Measurements from ENCODE around the gene MAP4K4.
A peak's percentile ranks its signal among the peaks of the same experiment; 100 is the strongest.

MAP4K4 gene

GRCh38 chr2:101693991-101694588 lies 3.4 kb upstream of the MAP4K4 start:
- no peak for DNase-seq

DNA sequence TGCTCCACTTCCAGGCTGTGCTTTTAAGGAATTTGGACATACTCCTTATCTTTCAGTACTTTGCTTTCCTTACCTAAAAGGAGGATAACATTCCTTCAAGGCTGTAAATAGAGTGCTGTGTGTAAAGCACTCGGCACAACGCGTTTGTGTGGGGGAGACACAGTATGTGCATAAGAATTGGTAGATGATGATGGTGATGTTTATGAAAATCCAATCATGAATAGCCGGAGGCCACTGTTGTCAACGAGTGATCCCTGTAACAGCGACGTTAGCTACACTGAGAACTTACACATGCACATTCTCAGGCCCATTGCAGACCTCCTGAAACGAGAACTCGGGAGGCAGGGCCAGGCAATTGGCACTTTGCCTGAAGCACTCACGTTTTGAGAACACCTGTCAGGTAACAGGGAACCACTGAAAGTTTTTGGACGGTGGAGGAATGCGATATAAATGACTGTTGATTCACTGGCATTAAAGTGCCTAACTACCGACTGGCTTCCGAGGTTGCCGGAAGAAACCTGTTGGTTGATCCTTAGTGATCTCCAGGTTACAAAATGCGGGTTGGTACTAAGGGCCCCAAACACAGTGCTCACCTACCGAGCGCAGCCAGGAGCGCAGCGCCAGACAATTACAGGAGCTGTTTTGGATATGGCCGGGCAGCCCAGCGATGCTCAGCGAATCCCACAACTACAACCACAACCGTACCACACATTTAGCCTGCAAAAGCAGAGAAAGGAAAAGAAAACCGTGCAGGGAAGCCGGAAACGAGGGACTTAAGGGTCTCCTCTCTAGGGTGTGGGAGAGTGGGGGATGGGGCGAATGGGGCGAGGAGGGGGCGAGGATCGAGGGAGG lies 1.0 kb upstream of the MAP4K4 start:
- DNase-seq, result peak in 1 of 2 experiments; percentile 29

DNA sequence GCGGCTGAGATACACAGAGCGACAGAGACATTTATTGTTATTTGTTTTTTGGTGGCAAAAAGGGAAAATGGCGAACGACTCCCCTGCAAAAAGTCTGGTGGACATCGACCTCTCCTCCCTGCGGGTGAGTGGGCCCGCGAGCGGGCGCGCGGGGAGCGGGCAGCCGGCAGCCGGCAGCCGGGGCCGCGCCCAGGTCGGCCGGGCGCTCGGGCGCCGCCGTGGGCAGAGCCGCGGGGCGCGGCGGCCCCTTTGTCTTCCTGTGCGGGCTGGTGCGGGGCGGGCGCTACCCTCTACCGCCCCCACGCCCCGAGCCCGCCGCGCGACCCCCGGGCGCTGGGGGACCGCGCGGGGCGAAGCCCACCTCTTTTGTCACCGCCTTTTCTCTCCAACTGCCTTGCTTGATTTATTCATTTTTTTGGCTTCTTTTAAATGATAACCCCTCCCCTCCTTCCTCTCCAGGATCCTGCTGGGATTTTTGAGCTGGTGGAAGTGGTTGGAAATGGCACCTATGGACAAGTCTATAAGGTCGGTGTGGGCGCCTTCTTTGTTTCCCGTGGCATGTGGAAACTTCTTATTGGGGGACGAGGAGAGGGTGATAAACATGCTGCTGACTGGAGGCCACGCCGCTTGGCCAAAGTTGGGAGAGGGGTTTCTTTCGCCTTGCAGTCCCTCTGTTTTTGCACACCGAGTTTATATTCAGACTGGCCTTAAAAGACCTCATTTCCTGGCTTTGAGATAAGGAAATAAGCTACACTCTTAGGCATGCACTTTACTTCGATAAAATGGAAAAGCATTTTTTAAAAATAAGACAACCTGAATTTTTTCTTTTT lies 722 bp downstream of the MAP4K4 start:
- DNase-seq, result peak; percentile 47 to 62

DNA sequence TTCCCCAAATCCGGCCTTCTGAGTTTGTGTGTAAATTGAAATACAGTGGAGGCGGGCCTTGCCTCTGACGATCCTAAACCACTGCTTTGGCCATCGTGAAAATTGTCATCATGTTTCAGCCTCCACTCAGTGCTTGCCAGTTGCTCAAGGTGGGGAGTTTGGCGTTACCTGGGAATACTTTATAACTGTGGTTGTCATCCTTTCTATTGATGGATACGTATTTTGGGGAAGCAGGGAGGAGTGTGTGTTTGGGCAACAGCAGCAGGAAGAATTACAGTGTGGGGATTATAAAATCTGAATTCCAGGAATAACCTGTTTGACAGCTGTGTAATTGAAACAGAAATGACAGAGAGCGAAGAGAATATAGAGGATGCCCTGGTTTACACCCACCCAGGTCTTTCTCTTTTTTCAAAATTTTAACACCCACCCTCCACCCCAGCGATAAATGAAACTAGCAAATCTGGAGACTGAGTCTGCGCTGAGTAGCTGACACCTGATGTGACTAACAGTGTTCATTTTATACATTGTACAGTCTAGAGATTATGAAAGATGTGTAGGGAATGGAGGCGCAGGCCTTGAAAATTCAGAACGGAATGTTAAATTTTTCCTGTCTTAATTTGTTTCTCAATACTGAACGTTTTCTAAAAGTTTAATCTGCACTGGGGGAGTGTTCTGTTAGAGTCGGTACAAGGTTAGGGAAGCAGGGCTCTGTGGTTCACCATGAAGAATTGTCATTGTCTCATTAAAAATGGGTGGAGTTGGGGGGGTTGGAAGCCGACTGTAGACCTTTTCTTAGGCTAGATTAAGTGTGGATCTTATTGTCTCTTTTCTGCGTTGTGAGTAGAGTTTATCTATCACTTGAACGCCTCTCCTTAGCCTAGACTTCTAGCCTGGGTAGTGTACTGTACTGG lies 1.6 kb downstream of the MAP4K4 start:
- DNase-seq, result peak in 1 of 2 experiments; percentile 37

GRCh38 chr2:101699755-101700461 lies 2.4 kb downstream of the MAP4K4 start:
- peak in 1 of 2 experiments; percentile 31 for DNase-seq

DNA sequence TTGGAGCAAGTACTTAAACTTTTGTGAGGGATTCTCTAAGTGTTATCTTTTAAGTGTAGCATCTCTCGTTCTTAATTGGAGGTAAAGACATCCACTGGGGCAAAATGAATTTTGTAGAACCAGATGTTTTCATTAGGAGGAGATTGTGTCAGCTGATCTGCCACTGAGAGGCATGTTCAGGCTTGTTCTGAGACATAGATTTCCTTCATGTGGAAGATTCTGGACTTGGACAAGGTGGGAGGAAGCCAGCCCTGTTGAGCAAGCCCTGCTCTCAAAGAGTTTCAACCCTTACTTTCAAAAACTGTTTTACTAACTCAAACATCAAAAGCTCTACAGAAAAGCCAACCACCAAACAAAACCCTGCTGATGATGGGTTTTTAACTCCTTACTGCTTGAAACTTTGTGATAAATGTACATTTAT lies 6.5 kb downstream of the MAP4K4 start:
- DNase-seq, result no peak

DNA sequence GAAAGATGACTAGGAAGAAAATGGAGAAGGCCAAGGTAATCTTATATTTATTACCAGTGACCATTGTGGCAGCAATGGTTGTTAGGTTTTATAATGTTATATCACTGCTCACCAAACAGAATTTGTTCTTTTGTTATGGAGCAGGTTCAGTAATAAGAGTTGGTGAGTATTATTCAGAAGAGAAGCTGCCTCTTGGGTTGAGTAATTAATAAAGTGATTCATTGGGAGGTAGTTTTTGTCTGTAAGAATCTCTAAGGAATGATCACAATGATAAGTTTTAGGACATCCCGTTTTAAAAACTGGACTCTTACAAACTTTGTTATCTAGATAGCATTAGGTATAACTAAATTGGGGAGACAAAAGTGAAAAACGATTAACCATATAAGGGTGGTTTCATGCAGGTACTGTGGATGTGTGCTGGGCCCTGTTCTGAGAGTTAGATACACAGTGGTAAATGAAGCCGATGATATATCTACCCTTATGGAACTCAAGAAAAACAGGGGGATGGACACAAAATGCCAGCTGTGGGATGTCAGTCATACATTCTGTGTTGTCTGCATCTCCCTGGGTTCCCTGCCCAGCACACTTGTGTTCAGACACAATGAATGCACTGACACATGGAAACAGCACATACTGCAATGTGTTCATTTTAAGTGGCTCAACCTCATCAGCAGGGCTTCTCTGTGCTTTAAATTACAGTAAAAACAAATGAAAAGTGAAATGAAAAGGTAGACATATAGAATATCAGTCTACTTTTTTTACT lies 7.5 kb downstream of the MAP4K4 start:
- DNase-seq, result no peak

DNA sequence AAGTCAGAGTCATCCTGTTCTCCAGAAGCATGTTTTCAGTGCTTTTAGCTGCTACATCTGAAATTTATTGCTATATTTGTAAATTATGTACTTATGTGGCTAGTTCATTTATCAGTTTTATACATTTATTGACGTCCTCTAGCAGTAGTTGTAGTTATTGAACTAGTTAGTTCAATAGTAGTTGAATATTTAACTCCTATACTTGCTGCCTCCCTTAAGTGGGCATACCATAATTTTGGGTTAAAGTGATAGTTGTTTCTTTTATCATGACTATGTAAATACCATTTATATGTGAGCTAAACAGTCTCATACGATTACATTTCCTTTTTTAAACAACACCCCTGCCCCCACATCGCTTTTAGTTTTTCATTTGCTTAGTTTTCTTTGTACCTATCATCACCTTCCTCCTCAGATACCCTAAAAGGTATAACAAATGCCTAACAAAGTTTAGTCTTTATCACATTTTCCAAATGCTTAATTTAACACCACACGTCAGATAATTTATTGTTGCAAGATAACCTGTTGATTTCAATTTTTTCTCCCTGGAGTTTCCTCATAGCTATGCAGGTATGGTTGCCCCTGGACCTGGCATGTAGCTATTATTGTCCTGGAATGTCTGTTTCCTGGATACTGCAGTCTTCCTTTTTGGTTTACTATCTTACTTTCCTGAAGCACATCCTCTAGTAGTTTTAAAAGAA lies 8.8 kb downstream of the MAP4K4 start:
- DNase-seq, result no peak

DNA sequence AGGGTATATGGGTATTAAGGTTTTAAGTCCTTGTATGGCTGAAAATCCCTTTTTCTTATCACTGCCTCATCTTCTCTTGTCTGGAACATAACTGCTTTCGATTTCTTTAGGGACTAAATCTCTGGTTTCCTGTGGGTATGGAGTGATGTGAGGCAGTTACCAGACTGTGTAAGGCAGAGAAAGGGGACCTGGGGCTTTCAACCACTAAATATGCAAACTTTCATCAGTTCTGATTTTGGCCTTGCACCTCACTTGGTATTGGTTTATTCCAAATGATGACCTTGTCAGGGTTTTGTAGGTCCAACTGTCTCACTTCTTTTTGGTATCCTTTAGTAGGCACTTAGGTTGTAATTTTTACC lies 9.3 kb downstream of the MAP4K4 start:
- DNase-seq, result no peak

DNA sequence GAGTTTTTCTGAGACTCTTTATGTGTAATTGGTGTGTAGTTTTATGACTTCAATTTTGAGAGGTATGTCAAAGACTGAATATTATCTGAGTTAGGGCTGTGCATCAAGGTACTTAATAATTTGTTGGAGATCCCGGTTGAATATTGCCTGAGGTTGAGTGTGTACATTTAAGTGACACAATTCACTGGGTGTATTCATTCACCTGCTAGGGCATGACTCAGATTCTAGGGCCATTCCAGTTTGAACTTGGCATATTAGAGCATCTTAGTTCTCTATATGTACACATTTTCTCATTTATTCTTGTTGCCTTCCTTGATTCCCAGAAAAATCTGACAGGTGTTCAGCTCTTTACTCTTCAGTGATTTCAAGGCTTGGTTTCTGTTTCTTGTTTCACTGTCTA lies 12.5 kb downstream of the MAP4K4 start:
- no peak for DNase-seq

DNA sequence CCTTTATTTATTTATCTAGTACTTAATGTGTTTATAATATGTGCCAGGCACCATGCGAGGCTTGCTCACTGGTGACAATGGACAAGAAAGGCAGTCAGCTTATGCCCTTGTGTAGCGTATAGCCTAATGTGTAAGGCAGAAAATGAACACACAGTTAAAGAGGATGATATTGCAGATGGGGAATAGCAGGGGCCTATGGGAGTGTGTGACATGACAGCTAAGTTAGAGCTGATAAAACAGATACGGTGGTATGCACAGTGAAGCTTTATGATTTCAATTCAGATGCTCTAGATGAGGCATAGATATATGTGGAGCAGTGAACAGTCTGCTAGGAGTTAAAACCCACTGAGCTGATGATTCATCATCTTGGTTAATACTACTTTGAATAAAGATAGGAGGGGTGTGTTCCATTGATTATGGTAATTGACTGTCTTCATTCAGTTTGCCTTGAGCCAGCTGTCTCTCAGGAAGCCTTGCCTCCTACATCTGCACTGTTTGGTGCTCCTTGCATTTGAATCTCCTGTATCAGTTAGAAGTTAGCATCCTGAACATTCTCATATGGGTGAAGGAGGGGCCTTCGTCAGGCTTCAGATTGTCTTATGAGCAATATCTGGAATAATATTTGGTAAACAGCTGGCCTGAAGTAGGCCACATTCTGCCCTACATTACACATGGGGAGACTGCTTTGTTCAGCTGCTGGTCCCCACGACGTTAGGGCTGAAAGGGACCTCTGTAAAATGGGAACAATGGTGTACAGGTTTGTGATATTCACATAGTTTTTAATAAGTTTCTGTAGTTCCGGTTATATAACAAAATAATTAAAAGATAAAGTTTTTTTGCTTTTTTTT lies 13.2 kb downstream of the MAP4K4 start:
- peak; percentile 41 to 46 for DNase-seq

GRCh38 chr2:101714118-101714517 lies 16.6 kb downstream of the MAP4K4 start:
- DNase-seq, result no peak

DNA sequence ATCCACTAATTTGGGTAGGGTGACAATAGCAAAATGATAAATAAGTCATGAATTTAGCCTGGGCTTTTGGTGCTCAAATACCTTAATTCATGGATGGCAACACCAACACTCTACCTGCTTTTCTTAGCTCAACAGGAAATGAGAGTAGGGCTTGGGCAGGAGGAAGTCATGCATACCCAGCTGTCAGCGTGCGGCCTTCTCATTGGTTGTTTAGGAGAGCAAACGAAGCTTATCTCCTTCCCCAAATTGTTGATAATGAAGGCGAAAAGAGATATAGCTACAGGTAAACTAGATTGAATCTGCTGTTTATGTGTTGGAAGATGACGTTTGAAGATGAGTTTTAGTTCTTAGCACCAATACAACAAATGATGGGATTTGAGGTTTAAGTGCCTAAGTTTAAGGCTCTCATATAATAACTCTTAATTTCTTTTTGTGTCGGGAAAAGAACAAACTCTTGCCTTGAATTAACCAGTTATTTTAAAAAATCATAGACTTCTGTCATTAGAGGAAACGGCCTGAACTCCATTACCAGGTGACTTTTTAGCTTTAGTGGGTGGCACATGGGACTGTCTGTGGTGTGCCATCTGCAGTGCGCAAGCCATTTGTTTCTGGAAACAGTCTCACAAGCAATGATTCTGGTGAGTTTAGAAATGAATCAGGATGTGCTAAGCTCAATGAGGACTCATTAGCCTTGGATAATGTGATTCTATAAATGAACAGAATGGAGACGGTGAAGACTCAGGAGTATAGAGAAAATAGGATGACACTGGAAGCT lies 19.8 kb downstream of the MAP4K4 start:
- DNase-seq, result peak in 1 of 2 experiments; percentile 54

DNA sequence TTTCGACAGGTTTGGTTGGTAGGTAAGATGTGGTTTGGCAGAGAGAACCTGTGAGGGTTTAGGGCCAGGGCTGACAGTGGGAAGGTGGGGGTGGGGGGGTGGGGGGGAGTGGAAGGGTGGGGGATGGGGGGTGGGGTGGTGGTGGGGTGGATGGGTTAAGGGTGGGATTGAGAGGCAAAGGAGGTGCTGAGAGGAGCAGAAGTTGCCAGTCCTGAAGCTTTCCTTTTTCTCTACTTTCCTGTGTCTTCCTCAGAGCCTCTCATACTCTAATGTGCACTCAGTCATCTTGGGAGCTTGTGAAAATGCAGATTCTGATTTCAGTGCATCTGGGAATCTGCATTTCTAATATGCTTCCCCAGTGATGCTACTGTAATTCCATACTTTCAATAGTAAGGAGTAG lies 21.0 kb downstream of the MAP4K4 start:
- peak in 1 of 2 experiments; percentile 11 for DNase-seq

- peak; percentile 71 to 77 for DNase-seq
Observed at GRCh38 chr2:101718993-101719571, 21.6 kb downstream of the MAP4K4 start.

GRCh38 chr2:101720732-101721131 lies 23.2 kb downstream of the MAP4K4 start:
- DNase-seq, result no peak

DNA sequence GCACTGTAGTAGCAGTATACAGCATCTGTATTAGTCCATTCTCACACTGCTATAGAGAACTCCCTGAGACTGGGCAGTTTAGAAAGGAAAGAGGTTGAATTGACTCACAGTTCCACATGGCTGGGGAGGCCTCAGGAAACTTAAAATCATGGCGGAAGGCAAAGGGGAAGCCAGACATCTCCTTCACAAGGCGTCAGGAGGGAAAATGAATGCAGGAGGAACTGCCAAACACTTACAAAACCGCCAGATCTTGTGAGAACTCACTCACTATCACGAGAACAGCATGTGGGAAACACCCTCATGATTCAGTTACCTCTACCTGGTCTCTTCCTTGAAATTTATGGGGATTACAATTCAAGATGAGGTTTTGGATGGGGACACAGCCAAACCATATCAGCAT lies 25.4 kb downstream of the MAP4K4 start:
- DNase-seq, result peak in 1 of 2 experiments; percentile 17
